ENCODE data around the gene ASB6. TPM values are rescaled to one million over a fixed set of nuclear protein-coding genes. Genes with fewer than 3 reads are reported as not detected.
"Not testable (repeated sequence)": the region's sequence is repeated elsewhere in the genome, so short reads cannot be mapped to it uniquely, and the experiment has no call there.

The ASB6 gene
- total RNA-seq, 1 donor from 2014 or later, result 6.6 TPM

GRCh38 chr9:129646654-129647053, 4.7 kb upstream of the ASB6 start:
- DNase-seq (ENCODE audit: low spot score) (no peak), ATAC-seq (no peak)

GRCh38 chr9:129646252-129646651, 4.3 kb upstream of the ASB6 start:
- DNase-seq (ENCODE audit: low spot score) (no peak), ATAC-seq (no peak)

GRCh38 chr9:129644902-129645301, 3.0 kb upstream of the ASB6 start:
- ATAC-seq, result no peak

GRCh38 chr9:129644365-129644764, 2.4 kb upstream of the ASB6 start:
- DNase-seq (ENCODE audit: low spot score) (no peak), ATAC-seq (no peak)

More at GRCh38 chr9:129644902-129645301, 3.0 kb upstream of the ASB6 start:
- DNase-seq (ENCODE audit: low spot score), result no peak

GRCh38 chr9:129643706-129644105, 1.8 kb upstream of the ASB6 start:
- DNase-seq (ENCODE audit: low spot score), result no peak
- ATAC-seq, result no peak

GRCh38 chr9:129640871-129641749, 841 bp downstream of the ASB6 start:
- ATAC-seq, result no peak

GRCh38 chr9:129640086-129640870, 1.7 kb downstream of the ASB6 start:
- ATAC-seq (no peak), DNase-seq (ENCODE audit: low spot score) (no peak)

More at GRCh38 chr9:129640871-129641749, 841 bp downstream of the ASB6 start:
- no peak for DNase-seq (ENCODE audit: low spot score)

GRCh38 chr9:129639756-129640085, 2.2 kb downstream of the ASB6 start:
- DNase-seq (ENCODE audit: low spot score), result no peak
- no peak for ATAC-seq

- DNase-seq (ENCODE audit: low spot score), result no peak
Observed at GRCh38 chr9:129639034-129639630, 2.8 kb downstream of the ASB6 start.

GRCh38 chr9:129637673-129638439, 4.1 kb downstream of the ASB6 start:
- no peak for ATAC-seq
- no peak for DNase-seq (ENCODE audit: low spot score)

More at GRCh38 chr9:129639034-129639630, 2.8 kb downstream of the ASB6 start:
- ATAC-seq, result no peak

- no peak for ATAC-seq
- DNase-seq (ENCODE audit: low spot score), result no peak
Observed at GRCh38 chr9:129637102-129637501, 4.8 kb downstream of the ASB6 start.

- not testable (repeated sequence) for ATAC-seq; DNase-seq (ENCODE audit: low spot score)
Observed at GRCh38 chr9:129636343-129636742, 5.6 kb downstream of the ASB6 start.

GRCh38 chr9:129635099-129636065, 6.6 kb downstream of the ASB6 start:
- ATAC-seq, result no peak
- no peak for DNase-seq (ENCODE audit: low spot score)

- DNase-seq (ENCODE audit: low spot score) (no peak), ATAC-seq (no peak)
Observed at GRCh38 chr9:129633848-129634247, 8.1 kb downstream of the ASB6 start.

GRCh38 chr9:129633207-129633606, 8.7 kb downstream of the ASB6 start:
- ATAC-seq (no peak), DNase-seq (ENCODE audit: low spot score) (no peak)

GRCh38 chr9:129632460-129632859, 9.5 kb downstream of the ASB6 start:
- ATAC-seq (no peak), DNase-seq (ENCODE audit: low spot score) (no peak)

GRCh38 chr9:129631674-129632129, 10.2 kb downstream of the ASB6 start:
- DNase-seq (ENCODE audit: low spot score), result no peak
- no peak for ATAC-seq

- ATAC-seq (no peak), DNase-seq (ENCODE audit: low spot score) (no peak)
Observed at GRCh38 chr9:129630967-129631673, 10.8 kb downstream of the ASB6 start.
